Left lung (tissue), 10 donors: ENCODE results near the gene IRAK2. TPM values are rescaled to one million over a fixed set of nuclear protein-coding genes. Genes with fewer than 3 reads are reported as not detected.
A peak's percentile ranks its signal among the peaks of the same experiment; 100 is the strongest.

ENCODE experiments used
- ATAC-seq: fragments of 200-7000 bp; cut with Tn5 transposase; one replicate; pipeline ENCODE4 v1.9.1; 2020; ENCODE audit warnings: moderate library complexity
- DNase-seq, 4 donors: peaks; one replicate each; pipeline ENCODE4 v3.0.0-alpha.2; 2013 to 2020
- H3K27ac ChIP-seq, 2 donors: fragments of 200-600 bp; sonication (generic) in 1 of 2; one replicate each; pipeline versions ENCODE4 v1.5.0 to v1.8.0; 2020 to 2021
- H3K27me3 ChIP-seq, 2 donors: fragments of 200-600 bp; sonication (generic) in 1 of 2; one replicate each; pipeline versions ENCODE4 v1.5.0 to v1.8.0; 2020 to 2021
- H3K36me3 ChIP-seq, 2 donors: fragments of 200-600 bp; sonication (generic) in 1 of 2; one replicate each; pipeline versions ENCODE4 v1.5.0 to v1.8.0; 2020 to 2021
- H3K4me1 ChIP-seq, 2 donors: fragments of 200-600 bp; one replicate each; pipeline ENCODE4 v1.8.0; 2021
- H3K4me3 ChIP-seq, 2 donors: fragments of 200-600 bp; sonication (generic) in 1 of 2; one replicate each; pipeline versions ENCODE4 v1.5.0 to v1.8.0; 2020 to 2021; ENCODE audit warnings: mild to moderate bottlenecking in 1 of 2
- H3K9me3 ChIP-seq, 2 donors: fragments of 200-600 bp; sonication (generic) in 1 of 2; one replicate each; pipeline versions ENCODE4 v1.5.0 to v1.8.0; 2020 to 2021
- intact Hi-C, 2 donors: fragments of 100-400 bp; cut with DNase I; formaldehyde crosslinking; loops; one replicate each; pipeline versions ENCODE4 v1.11.2 to v1.14.2; 2022
- polyA plus RNA-seq, 6 donors: library from polyadenylated mRNA; unstranded; fragments of 120-200 nt; gene quantifications; one replicate each; pipeline ENCODE4 v1.2.1, GENCODE V29; 2013; ENCODE audit not compliant: insufficient read length in 6 of 6
- total RNA-seq, 2 donors: library from RNA; stranded (reverse); fragmentation: NEBNext Ultra II Directional; extraction: Animal tissue kit (Norgen Biotek cat#: 25700); gene quantifications; one replicate each; pipeline ENCODE4 v1.2.1, GENCODE V29; 2021
- TF ChIP-seq, protein P1 (sequence below), 2 donors: fragments of 200-600 bp; sonication (generic) in 1 of 2; IDR thresholded peaks; one replicate each; pipeline versions ENCODE4 v1.5.0 to v1.8.0; 2021; ENCODE audit warnings: antibody characterized with exemption in 2 of 2
- donor health status: DM: no; HTN: yes; CAD: no.
- donor health status: DM: no; HTN: no; CAD: no.

The IRAK2 gene
- total and polyA plus RNA-seq, 8 donors = 1.7 to 8.5 (median 2.5) TPM

DNA sequence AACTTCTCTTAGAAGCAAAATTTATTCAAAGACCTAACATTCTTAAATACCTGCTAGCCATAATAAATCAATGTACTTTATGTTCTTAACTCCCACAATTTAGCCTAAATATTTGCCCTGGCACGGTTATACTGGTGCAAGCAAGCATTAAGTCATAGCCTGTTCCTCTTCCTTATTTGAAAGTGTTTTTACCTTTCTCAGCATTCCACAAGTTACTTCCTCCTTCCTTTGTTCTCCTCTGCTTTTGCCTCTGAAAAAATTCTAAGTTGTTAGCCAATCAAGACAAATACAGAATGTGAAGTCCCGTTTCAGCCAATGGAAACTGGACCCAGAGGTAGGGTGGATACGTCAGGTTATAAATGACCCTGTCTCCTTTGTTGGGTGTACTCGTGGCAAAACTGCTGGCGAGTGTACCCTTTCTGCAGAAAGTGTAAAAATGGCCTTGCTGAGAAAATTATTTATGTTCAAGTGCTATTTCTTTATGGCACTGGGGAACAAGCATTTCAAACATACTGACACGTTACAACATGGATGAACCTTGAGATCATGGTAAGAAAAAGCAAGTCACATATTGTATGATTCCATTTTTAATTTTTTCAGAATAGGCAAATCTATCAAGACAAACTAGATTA lies 80.5 kb downstream of the IRAK2 start:
- H3K27ac ChIP-seq = peak overlapping the region in 1 of 2 donors; percentile 68
- TF ChIP-seq, protein P1, sequence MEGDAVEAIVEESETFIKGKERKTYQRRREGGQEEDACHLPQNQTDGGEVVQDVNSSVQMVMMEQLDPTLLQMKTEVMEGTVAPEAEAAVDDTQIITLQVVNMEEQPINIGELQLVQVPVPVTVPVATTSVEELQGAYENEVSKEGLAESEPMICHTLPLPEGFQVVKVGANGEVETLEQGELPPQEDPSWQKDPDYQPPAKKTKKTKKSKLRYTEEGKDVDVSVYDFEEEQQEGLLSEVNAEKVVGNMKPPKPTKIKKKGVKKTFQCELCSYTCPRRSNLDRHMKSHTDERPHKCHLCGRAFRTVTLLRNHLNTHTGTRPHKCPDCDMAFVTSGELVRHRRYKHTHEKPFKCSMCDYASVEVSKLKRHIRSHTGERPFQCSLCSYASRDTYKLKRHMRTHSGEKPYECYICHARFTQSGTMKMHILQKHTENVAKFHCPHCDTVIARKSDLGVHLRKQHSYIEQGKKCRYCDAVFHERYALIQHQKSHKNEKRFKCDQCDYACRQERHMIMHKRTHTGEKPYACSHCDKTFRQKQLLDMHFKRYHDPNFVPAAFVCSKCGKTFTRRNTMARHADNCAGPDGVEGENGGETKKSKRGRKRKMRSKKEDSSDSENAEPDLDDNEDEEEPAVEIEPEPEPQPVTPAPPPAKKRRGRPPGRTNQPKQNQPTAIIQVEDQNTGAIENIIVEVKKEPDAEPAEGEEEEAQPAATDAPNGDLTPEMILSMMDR (IDR thresholded peaks at IDR 0.05) = no peak
- DNase-seq (no peak), ATAC-seq (no peak)
- H3K9me3 ChIP-seq = peaks cover 0 to 23% of the 10 kb centered on the region in 2 donors
- intact Hi-C loops = no loop called here
- no peaks in the 10 kb centered on the region for H3K27me3 ChIP-seq
- peaks cover 0 to 48% of the 10 kb centered on the region in 2 donors for H3K4me1 ChIP-seq
- peaks cover 0 to 56% of the 10 kb centered on the region in 2 donors for H3K36me3 ChIP-seq
- no peak overlapping the region for H3K4me3 ChIP-seq

DNA sequence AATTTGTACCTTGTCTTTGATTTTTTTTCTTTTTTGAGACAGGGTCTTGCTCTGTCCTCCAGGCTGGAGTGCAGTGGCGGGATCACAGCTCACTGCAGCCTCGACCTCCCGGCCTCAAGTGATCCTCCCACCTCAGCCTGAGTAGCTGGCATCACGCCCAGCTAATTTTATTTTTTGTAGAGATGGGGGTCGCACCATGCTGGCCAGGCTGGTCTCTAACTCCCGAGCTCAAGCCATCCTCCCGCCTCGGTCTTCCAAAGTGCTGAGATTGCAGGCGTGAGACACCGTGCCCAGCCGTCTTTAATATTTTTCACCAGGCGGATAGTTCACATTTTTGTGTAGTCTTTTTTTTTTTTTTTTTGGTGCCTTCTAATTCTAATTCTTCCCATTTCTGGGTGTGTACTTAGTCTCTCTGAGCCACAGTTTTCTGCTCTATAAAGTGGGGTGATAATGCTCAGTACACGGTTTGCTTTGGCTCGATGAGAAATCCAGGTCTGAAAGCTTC lies 83.0 kb downstream of the IRAK2 start:
- Histone ChIP-seq H3K4me1 (peaks cover 7 to 62% of the 10 kb centered on the region in 2 donors), H3K4me3 (peak overlapping the region; percentile 64 to 90), H3K9me3 (peaks cover 0 to 23% of the 10 kb centered on the region in 2 donors), H3K27ac (peak overlapping the region; percentile 64 to 88), H3K36me3 (peaks cover 0 to 42% of the 10 kb centered on the region in 2 donors), H3K27me3 (no peaks in the 10 kb centered on the region)
- ATAC-seq (no peak), DNase-seq (no peak)
- TF ChIP-seq, protein P1 (IDR thresholded peaks at IDR 0.05) = no peak
- intact Hi-C loops = no loop called here

DNA sequence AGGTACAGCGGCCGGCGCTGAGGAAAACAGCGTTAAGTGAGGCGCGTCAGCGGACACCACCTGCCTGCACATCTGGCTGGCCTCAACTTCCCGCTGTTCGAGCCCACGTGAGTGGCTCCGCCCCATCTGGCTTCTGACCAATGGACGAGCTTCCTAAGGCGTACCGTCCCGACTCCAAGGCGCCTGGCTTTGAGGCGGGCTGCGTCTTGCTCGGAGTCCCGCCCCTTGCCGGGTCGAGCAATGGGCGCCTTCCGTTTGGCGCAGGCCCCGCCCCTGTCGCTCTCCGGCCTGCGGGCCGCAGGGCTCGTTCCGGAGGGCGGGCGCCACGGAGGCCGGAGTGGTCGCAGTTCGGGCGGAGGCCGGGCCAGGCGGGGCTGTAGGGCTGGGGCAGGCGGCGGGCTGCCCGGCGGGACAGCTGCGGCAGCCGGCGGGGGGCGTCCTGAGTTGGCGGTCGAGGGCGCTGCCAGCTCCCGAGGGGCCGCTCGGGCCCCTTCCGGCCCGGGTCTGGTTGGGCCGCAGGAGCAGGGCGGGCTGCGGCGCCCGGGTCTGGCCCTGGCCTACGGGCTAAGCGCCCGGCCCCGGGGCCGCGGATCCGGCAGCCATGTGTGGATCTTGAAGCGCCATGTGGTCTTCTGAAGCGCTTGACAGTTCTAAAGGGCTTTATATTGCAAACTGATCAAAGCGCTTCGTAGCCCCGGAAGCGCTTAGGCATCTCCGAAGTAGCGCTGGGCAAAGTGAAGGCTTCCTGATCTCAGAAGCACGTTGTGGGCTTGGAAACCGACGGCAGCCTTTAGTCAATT lies 83.7 kb downstream of the IRAK2 start, which contains the start of gene TATDN2:
TATDN2 (plus strand) TSS at position 276 of the 800 bp plus-strand sequence. CDS start 742 bp downstream, outside the sequence.
- Histone ChIP-seq H3K27me3 (no peaks in the 10 kb centered on the region), H3K4me1 (peaks cover 7 to 59% of the 10 kb centered on the region in 2 donors), H3K27ac (peak within 1 kb of the TSS; percentile 81 to 88), H3K4me3 (peak within 1 kb of the TSS; percentile 64 to 90), H3K36me3 (peaks cover 0 to 42% of the 10 kb centered on the region in 2 donors), H3K9me3 (peaks cover 0 to 23% of the 10 kb centered on the region in 2 donors)
- DNase-seq (peak; percentile 81 to 99 (median 96)), ATAC-seq (peak; percentile 99)
- TF ChIP-seq, protein P1 (IDR thresholded peaks at IDR 0.05) = no peak
- intact Hi-C loops = no loop called here

DNA sequence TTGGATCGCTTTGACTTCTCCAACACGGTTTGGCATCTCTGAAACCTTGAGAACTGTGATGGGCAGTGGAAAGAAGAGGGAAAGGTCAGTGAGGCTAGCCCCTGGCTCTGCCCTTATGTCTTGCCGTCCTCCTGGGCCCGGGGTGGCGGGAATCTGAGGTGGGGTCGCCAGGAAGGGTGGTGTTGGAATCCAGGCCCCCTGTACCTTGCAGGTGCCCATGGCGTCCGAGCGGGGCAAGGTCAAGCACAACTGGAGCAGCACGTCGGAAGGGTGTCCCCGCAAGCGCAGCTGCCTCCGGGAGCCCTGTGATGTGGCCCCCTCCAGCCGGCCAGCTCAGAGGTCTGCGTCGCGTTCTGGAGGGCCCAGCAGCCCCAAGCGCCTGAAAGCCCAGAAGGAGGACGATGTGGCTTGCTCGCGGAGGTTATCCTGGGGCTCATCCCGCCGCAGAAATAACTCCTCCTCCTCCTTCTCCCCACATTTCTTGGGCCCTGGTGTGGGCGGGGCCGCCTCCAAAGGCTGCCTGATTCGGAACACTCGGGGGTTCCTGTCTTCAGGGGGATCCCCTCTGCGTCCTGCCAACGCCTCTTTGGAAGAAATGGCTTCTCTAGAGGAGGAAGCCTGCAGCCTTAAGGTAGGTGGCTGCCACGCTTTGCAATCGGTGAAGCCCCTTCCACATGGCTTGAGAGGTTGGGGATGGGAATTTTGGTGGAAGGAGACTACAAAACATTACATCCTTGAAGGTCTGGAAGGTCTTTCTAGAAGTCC lies 84.4 kb downstream of the IRAK2 start:
- H3K27ac ChIP-seq = peak overlapping the region; percentile 81 to 88
- peaks cover 7 to 63% of the 10 kb centered on the region in 2 donors for H3K4me1 ChIP-seq
- H3K4me3 ChIP-seq = peak overlapping the region; percentile 64 to 90
- H3K9me3 ChIP-seq = peaks cover 0 to 21% of the 10 kb centered on the region in 2 donors
- H3K27me3 ChIP-seq = no peaks in the 10 kb centered on the region
- intact Hi-C loops = no loop called here
- TF ChIP-seq, protein P1 (IDR thresholded peaks at IDR 0.05) = no peak
- ATAC-seq (peak; percentile 30), DNase-seq (peak; percentile 12 to 88 (median 29))
- peaks cover 0 to 42% of the 10 kb centered on the region in 2 donors for H3K36me3 ChIP-seq
